CD4-positive, alpha-beta memory T cell (primary cell): ENCODE data around the gene P4HA3. TPM values are rescaled to one million over a fixed set of nuclear protein-coding genes. Genes with fewer than 3 reads are reported as not detected.

ENCODE experiments used
- CTCF ChIA-PET: fragments of 350-600 bp; sonication (Branson Sonifier 250); formaldehyde crosslinking; loops from one replicate; lab custom pipeline; 2021; ENCODE audit warnings: inconsistent platforms; ENCODE audit not compliant: partially characterized antibody; lab: Charles Lee
- POLR2A ChIA-PET: fragments of 350-600 bp; sonication (Branson Sonifier 250); formaldehyde crosslinking; loops from one replicate; lab custom pipeline; 2021; ENCODE audit not compliant: partially characterized antibody; lab: Charles Lee
- DNase-seq, 5 donors: peaks; one replicate each; pipeline versions ENCODE4 v3.0.0 to v3.0.0-alpha.2; 2020 to 2022; ENCODE audit warnings: mixed read lengths in 1 of 5
- H3K27ac ChIP-seq: one replicate; pipeline ENCODE4 v1.7.0; 2013; ENCODE audit warnings: low read depth, low read length
- H3K27me3 ChIP-seq: 2 replicates; pipeline ENCODE4 v1.7.0; 2013; ENCODE audit warnings: mild to moderate bottlenecking, low read length, moderate library complexity; ENCODE audit not compliant: insufficient read depth
- H3K36me3 ChIP-seq: 2 replicates; pipeline ENCODE4 v1.7.0; 2013; ENCODE audit warnings: mild to moderate bottlenecking, low read length, moderate library complexity; ENCODE audit not compliant: insufficient read depth
- H3K4me1 ChIP-seq: 2 replicates; pipeline ENCODE4 v1.7.0; 2013; ENCODE audit warnings: mild to moderate bottlenecking, low read length, moderate library complexity; ENCODE audit not compliant: insufficient read depth
- H3K4me3 ChIP-seq, 2 donors: one replicate each; pipeline ENCODE4 v1.7.0; 2013; ENCODE audit warnings: low read length in 2 of 2, mild to moderate bottlenecking in 1 of 2
- H3K9me3 ChIP-seq, 2 donors: one replicate each; pipeline ENCODE4 v1.7.0; 2013; ENCODE audit warnings: low read length in 2 of 2, control low read depth in 1 of 2; ENCODE audit not compliant: control insufficient read depth in 1 of 2
- H3K27ac Mint-ChIP-seq, 7 donors: one replicate each; pipeline ENCODE4 v1.8.0; 2020 to 2021; ENCODE audit warnings: mixed read lengths in 7 of 7, mild to moderate bottlenecking in 6 of 7, inconsistent platforms in 3 of 7, moderate library complexity in 3 of 7
- H3K27me3 Mint-ChIP-seq, 2 donors: one replicate each; pipeline ENCODE4 v1.8.0; 2020 to 2021; ENCODE audit warnings: mixed read lengths in 2 of 2
- H3K36me3 Mint-ChIP-seq, 2 donors: one replicate each; pipeline ENCODE4 v1.8.0; 2020 to 2021; ENCODE audit warnings: mixed read lengths in 2 of 2, inconsistent platforms in 1 of 2, mild to moderate bottlenecking in 1 of 2
- H3K4me1 Mint-ChIP-seq, 4 donors: one replicate each; pipeline ENCODE4 v1.8.0; 2020 to 2021; ENCODE audit warnings: mixed read lengths in 4 of 4, mild to moderate bottlenecking in 1 of 4
- H3K4me3 Mint-ChIP-seq, 8 donors: one replicate each; pipeline ENCODE4 v1.8.0; 2020 to 2021; ENCODE audit warnings: mixed read lengths in 8 of 8, mild to moderate bottlenecking in 7 of 8, moderate library complexity in 6 of 8, inconsistent platforms in 3 of 8
- H3K9me3 Mint-ChIP-seq, 8 donors: one replicate each; pipeline ENCODE4 v1.8.0; 2020 to 2021; ENCODE audit warnings: mixed read lengths in 8 of 8, mild to moderate bottlenecking in 5 of 8, inconsistent platforms in 3 of 8, moderate library complexity in 1 of 8
- intact Hi-C: fragments of 100-400 bp; cut with micrococcal nuclease; formaldehyde crosslinking; loops from one replicate; pipeline ENCODE4 v1.15.1; 2023
- polyA plus RNA-seq, 2 donors: library from polyadenylated mRNA; unstranded; fragments of 300-500 nt; fragmentation: Illumina TruSeq; gene quantifications; one replicate each; pipeline ENCODE4 v1.2.3, GENCODE V29; 2021
- total RNA-seq, 2 experiments: library from RNA; stranded (reverse); gene quantifications; one replicate each; pipeline ENCODE4 v1.2.3, GENCODE V29; 2021

Gene P4HA3
- total and polyA plus RNA-seq, 4 experiments from 2014 or later: not detected

DNA sequence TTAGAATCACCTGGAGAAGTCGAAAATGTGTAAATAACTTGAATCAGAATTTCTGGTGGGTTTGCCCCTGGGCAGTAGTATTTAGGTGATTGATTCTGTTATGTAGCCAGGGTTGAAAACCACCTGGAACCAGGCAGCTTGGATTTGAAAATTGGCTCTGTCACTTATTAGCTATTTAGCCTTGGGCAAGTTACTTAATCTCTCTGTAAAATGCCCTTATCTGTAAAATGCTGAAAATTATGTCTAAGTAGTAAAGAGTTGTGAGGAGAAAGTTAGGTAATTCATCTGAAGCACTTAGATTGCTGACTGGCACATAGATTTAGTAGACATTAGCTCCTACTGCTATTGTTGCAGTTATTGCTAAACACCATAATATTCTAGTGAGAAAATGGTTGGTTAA, 91.1 kb downstream of the P4HA3 start:
- H3K27ac ChIP-seq: no peak overlapping the region
- Mint-ChIP-seq H3K27ac (peak overlapping the region in 2 of 7 donors; percentile 1 to 32), H3K27me3 (no peaks in the 10 kb centered on the region), H3K4me1 (peaks cover 0 to 2% (median 0%) of the 10 kb centered on the region in 4 donors), H3K4me3 (no peak overlapping the region), H3K9me3 (peaks cover 0 to 5% (median 0%) of the 10 kb centered on the region in 8 donors), H3K36me3 (peaks cover 13 to 23% of the 10 kb centered on the region in 2 donors)
- ChIA-PET POLR2A (no interaction called here), CTCF (interaction anchor here (1.5 kb wide), 1 partner anchor 36 kb away, joined by 4 read pairs; no protein-coding TSS in a partner anchor)
- no peak overlapping the region for H3K4me3 ChIP-seq
- H3K36me3 ChIP-seq: no peaks in the 10 kb centered on the region
- no peaks in the 10 kb centered on the region for H3K27me3 ChIP-seq
- intact Hi-C loops: no loop called here
- no peak for DNase-seq
- H3K9me3 ChIP-seq: no peaks in the 10 kb centered on the region
- H3K4me1 ChIP-seq: no peaks in the 10 kb centered on the region

Other genes starting within 250 kb of the P4HA3 start
- gene C2CD3, start 140.6 kb downstream of the P4HA3 start, total RNA-seq: 10 to 100 TPM; 41.9 to 52.7 TPM
- 10 to 100 TPM in 1 of 2 donors, 1 to 10 TPM in 1; 4.5 to 11.0 TPM for gene C2CD3, start 140.6 kb downstream of the P4HA3 start, polyA plus RNA-seq
- gene PPME1, start 140.4 kb downstream of the P4HA3 start, total RNA-seq: 10 to 100 TPM; 20.7 to 21.9 TPM
- 10 to 100 TPM; 17.3 to 21.6 TPM for gene PPME1, start 140.4 kb downstream of the P4HA3 start, polyA plus RNA-seq
- 10 to 100 TPM; 10.4 to 11.2 TPM for gene PGM2L1, start 86.8 kb upstream of the P4HA3 start, total RNA-seq
- gene PGM2L1, start 86.8 kb upstream of the P4HA3 start, polyA plus RNA-seq: 1 to 10 TPM; 4.8 to 5.9 TPM
- under 1 TPM in 1 of 2 experiments, not detected in 1; 0.28 TPM for gene KCNE3, start 155.9 kb upstream of the P4HA3 start, total RNA-seq
- not detected for gene KCNE3, start 155.9 kb upstream of the P4HA3 start, polyA plus RNA-seq
- 10 to 100 TPM in 1 of 2 experiments, 1 to 10 TPM in 1; 8.0 to 15.5 TPM for gene LIPT2, start 182.1 kb upstream of the P4HA3 start, total RNA-seq
- 10 to 100 TPM in 1 of 2 donors, 1 to 10 TPM in 1; 9.6 to 19.6 TPM for gene LIPT2, start 182.1 kb upstream of the P4HA3 start, polyA plus RNA-seq